Measurements from ENCODE around the gene EXTL2. TPM values are rescaled to one million over a fixed set of nuclear protein-coding genes. Genes with fewer than 3 reads are reported as not detected.

Gene EXTL2
- total and polyA plus RNA-seq, 2 donors (not counting 3 experiments of a cell fraction or from before 2014, with no cell fraction given), result 19.4 to 30.7 TPM

DNA sequence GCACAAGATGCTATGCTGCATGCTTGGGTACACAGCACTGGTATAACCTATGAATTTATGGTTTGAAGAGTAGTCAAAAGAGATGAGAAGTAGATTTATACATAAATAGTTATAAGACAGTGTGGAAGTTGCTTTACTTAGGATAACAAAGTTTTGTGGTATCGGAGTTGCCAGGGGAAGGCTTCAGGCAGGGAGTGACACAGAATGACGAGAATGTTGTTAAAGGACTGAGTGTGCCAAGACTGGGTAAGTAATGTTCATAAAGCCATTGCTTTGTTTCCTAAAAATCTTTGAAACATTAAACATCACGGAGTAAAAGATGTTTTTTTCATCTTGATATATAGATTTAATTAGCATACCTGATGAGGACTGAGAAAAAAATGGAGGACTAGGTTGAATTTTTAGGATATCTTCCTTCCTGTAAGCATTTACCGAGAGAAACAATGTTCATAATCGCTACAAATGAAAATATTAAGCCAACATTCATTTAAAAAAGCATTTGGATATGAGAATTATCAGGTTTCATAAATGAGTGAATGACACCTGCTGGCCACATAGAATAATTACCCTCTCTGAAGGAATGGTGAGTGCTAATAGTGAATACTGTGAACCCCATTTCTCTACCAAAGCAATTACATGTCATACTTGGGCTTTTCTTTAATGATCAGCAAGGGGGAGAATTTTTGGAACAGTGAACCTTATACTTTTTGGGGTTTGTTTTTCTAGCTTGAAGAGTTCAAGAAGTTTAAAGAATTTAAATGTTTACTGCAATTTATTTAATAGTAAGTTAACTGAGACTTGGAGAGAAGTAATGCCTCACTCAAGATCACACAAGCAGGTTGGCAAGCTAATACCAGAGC lies 28.4 kb downstream of the EXTL2 start:
- Histone ChIP-seq H4K20me1 (replicated peaks; ENCODE audit: control insufficient read depth, extremely low read depth, insufficient read depth, low read length) (no peaks in the 10 kb centered on the region), H3K9me3 (replicated peaks; ENCODE audit: control insufficient read depth, insufficient read depth, low read length) (no peaks in the 10 kb centered on the region), H3K27ac (ENCODE audit: insufficient read depth, low read depth, low read length) (peak overlapping the region; percentile 70), H3K4me3 (replicated peaks in 1 of 3; ENCODE audit: insufficient read depth in 1 of 3, low read depth in 1 of 3, low read length in 3 of 3) (peak overlapping the region in 1 of 3 experiments; percentile 33), H3K27me3 (ENCODE audit: control insufficient read depth in 2 of 2, insufficient read depth in 2 of 2, low read length in 2 of 2) (no peaks in the 10 kb centered on the region), H3K79me2 (ENCODE audit: control insufficient read depth, insufficient read depth, low read length) (no peaks in the 10 kb centered on the region), H3K4me1 (ENCODE audit: control insufficient read depth, extremely low read depth, insufficient read depth, low read length) (peaks cover 17% of the 10 kb centered on the region), H3K9ac (replicated peaks; ENCODE audit: extremely low read depth, insufficient read depth, low read length) (peak overlapping the region; percentile 65), H3K36me3 (ENCODE audit: control insufficient read depth in 2 of 2, extremely low read depth in 1 of 2, insufficient read depth in 2 of 2, low read length in 2 of 2) (no peaks in the 10 kb centered on the region), H3K9me1 (replicated peaks; ENCODE audit: control insufficient read depth, extremely low read depth, insufficient read depth, low read length) (no peaks in the 10 kb centered on the region), H2AFZ (ENCODE audit: low read depth, low read length) (peak overlapping the region; percentile 97), H3K4me2 (ENCODE audit: insufficient read depth, low read length) (peak overlapping the region; percentile 84)
- ChIA-PET POLR2A (no interaction called here), CTCF (interaction anchor here (2.7 to 9.8 kb wide), 4 partner anchors 259 to 408 kb away, joined by 29 to 261 read pairs (median 154); no protein-coding TSS in a partner anchor)
- dilution Hi-C loops (cut with MboI; ENCODE audit: extremely low pct_ligation_motif_present, low sequenced_read_pairs) (loop anchor here (25.0 kb wide), 1 partner anchor 254 kb away; no protein-coding TSS in a partner anchor), intact Hi-C loops (cut with micrococcal nuclease) (loop anchor here (1.0 to 10.0 kb wide), 8 partner anchors 30 to 829 kb away; partner anchors contain the start of genes CDC14A and GPR88)
- BruUV-seq (replicated peaks), result no TSS peak
- peak; percentile 78 for DNase-seq (ENCODE audit: low read depth, low spot score)
- TF ChIP-seq FOS (IDR thresholded peaks at IDR 0.05; ENCODE audit: borderline replicate concordance, insufficient read depth, low read length), result no peak
- no peak for TF ChIP-seq MYC (IDR thresholded peaks at IDR 0.05; ENCODE audit: low read depth, low read length)
- TF ChIP-seq POLR2A (IDR thresholded peaks at IDR 0.05; ENCODE audit: low read depth, low read length), result no peak
- no peak for TF ChIP-seq EZH2 (IDR thresholded peaks at IDR 0.05; ENCODE audit: borderline replicate concordance, low read depth, low read length, severe bottlenecking)
- no peak for TF ChIP-seq POLR2AphosphoS5 (IDR thresholded peaks at IDR 0.05; ENCODE audit: insufficient read depth, low read depth, low read length)
- TF ChIP-seq, protein P1, sequence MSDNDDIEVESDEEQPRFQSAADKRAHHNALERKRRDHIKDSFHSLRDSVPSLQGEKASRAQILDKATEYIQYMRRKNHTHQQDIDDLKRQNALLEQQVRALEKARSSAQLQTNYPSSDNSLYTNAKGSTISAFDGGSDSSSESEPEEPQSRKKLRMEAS (IDR thresholded peaks at IDR 0.05; ENCODE audit: insufficient read depth, insufficient read length), result no peak
- TF ChIP-seq, protein P2, sequence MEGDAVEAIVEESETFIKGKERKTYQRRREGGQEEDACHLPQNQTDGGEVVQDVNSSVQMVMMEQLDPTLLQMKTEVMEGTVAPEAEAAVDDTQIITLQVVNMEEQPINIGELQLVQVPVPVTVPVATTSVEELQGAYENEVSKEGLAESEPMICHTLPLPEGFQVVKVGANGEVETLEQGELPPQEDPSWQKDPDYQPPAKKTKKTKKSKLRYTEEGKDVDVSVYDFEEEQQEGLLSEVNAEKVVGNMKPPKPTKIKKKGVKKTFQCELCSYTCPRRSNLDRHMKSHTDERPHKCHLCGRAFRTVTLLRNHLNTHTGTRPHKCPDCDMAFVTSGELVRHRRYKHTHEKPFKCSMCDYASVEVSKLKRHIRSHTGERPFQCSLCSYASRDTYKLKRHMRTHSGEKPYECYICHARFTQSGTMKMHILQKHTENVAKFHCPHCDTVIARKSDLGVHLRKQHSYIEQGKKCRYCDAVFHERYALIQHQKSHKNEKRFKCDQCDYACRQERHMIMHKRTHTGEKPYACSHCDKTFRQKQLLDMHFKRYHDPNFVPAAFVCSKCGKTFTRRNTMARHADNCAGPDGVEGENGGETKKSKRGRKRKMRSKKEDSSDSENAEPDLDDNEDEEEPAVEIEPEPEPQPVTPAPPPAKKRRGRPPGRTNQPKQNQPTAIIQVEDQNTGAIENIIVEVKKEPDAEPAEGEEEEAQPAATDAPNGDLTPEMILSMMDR (IDR thresholded peaks at IDR 0.05; ENCODE audit: extremely low read depth in 1 of 2, insufficient read depth in 1 of 2, low read depth in 1 of 2, low read length in 2 of 2), result peak; percentile 44 to 49
- peak; percentile 57 for FAIRE-seq

Measured in endothelial cell of umbilical vein (primary cell).